K562 (cell line): Measurements from ENCODE around the gene YOD1. TPM values are rescaled to one million over a fixed set of nuclear protein-coding genes. Genes with fewer than 3 reads are reported as not detected.
A peak's percentile ranks its signal among the peaks of the same experiment; 100 is the strongest.

Experiments
- ATAC-seq: fragments of 200-7000 bp; cut with Tn5 transposase; 3 replicates; pipeline ENCODE4 v1.9.1; 2020; ENCODE audit warnings: moderate library complexity
- BruUV-seq: library from RNA; stranded (reverse); fragments of 400-500 nt; replicated peaks from 2 replicates; lab custom pipeline; 2021; lab: Mats Ljungman, UMichigan
- CTCF ChIA-PET: fragments of 300-600 bp; formaldehyde crosslinking; extraction: SDS; loops from one replicate; lab custom pipeline; 2021; ENCODE audit warnings: low intra/inter-chr PET ratio; lab: Yijun Ruan, JAX
- POLR2A ChIA-PET: fragments of 300-600, 350-650 bp; sonication (Branson Sonifier 250); formaldehyde crosslinking; extraction: SDS; loops from one replicate; lab custom pipeline; 2021; ENCODE audit warnings: antibody characterized with exemption, inconsistent platforms; lab: Yijun Ruan, JAX
- DNase-seq, 4 experiments: peaks; one replicate each; pipeline versions ENCODE4 v3.0.0 to v3.0.0-alpha.2; 2011 to 2018; ENCODE audit warnings: low spot score in 3 of 4, mixed read lengths in 3 of 4; ENCODE audit errors: extremely low read depth in 1 of 4
- FAIRE-seq: peaks from 2 replicates; lab custom pipeline; 2011; peaks lifted over from hg19 to GRCh38; lab: Jason Lieb, UNC
- H2AFZ ChIP-seq: 2 replicates; pipeline ENCODE4 v1.6.0; 2011; ENCODE audit warnings: low read depth, low read length, control low read depth, inconsistent platforms
- H3K27ac ChIP-seq: fragments of 200-600 bp; 3 replicates; pipeline ENCODE4 v1.8.0; 2011; ENCODE audit warnings: low read depth, mild to moderate bottlenecking, control low read depth, inconsistent platforms, low read length, moderate library complexity, mixed read lengths; ENCODE audit errors: extremely low read depth
- H3K27me3 ChIP-seq, 2 experiments: fragments of 300-600 bp in 1 of 2; 2 replicates in 1 of 2; 3 replicates in 1 of 2; pipeline versions ENCODE4 v1.6.0 to v1.8.0; 2011; ENCODE audit warnings: inconsistent platforms in 2 of 2, low read length in 2 of 2, mild to moderate bottlenecking in 1 of 2, mixed read lengths in 1 of 2, moderate library complexity in 1 of 2; ENCODE audit not compliant: control insufficient read depth in 2 of 2, insufficient read depth in 2 of 2
- H3K36me3 ChIP-seq: fragments of 300-600 bp; 3 replicates; pipeline ENCODE4 v1.8.0; 2011; ENCODE audit warnings: mild to moderate bottlenecking, low read length, inconsistent platforms; ENCODE audit not compliant: control insufficient read depth, insufficient read depth
- H3K4me1 ChIP-seq, 2 experiments: fragments of 200-600 bp in 1 of 2; replicated peaks in 1 of 2; 2 replicates in 1 of 2; 3 replicates in 1 of 2; pipeline versions ENCODE4 v1.5.1 to v1.8.0; 2011; ENCODE audit warnings: inconsistent platforms in 2 of 2, low read length in 2 of 2, mild to moderate bottlenecking in 1 of 2, mixed read lengths in 1 of 2, moderate library complexity in 1 of 2; ENCODE audit not compliant: control insufficient read depth in 2 of 2, insufficient read depth in 2 of 2
- H3K4me2 ChIP-seq: 2 replicates; pipeline ENCODE4 v1.6.1; 2011; ENCODE audit warnings: low read length, control low read depth, inconsistent platforms, mixed read lengths; ENCODE audit not compliant: insufficient read depth
- H3K4me3 ChIP-seq: fragments of 200-600 bp; sonication (generic), shearing (Covaris generic); 2 replicates; pipeline ENCODE4 v1.5.1; 2016; ENCODE audit warnings: control low read depth, inconsistent platforms
- H3K79me2 ChIP-seq: fragments of 200-600 bp; 3 replicates; pipeline ENCODE4 v1.8.0; 2011; ENCODE audit warnings: low read length, inconsistent platforms; ENCODE audit not compliant: control insufficient read depth, insufficient read depth
- H3K9ac ChIP-seq, 2 experiments: 2 replicates each; pipeline versions ENCODE4 v1.6.0 to v1.6.1; 2011; ENCODE audit warnings: low read depth in 2 of 2, low read length in 2 of 2, control low read depth in 1 of 2, inconsistent platforms in 1 of 2, mild to moderate bottlenecking in 1 of 2, mixed read lengths in 1 of 2; ENCODE audit not compliant: insufficient read depth in 1 of 2
- H3K9me1 ChIP-seq: one replicate; pipeline ENCODE4 v1.6.0; 2011; ENCODE audit warnings: inconsistent platforms, mild to moderate bottlenecking, low read length, moderate library complexity; ENCODE audit not compliant: control insufficient read depth, insufficient read depth
- H3K9me3 ChIP-seq: replicated peaks from 2 replicates; pipeline ENCODE4 v1.5.1; 2011; ENCODE audit warnings: low read depth, low read length, inconsistent platforms; ENCODE audit not compliant: control insufficient read depth, insufficient read depth
- H4K20me1 ChIP-seq: replicated peaks from 2 replicates; pipeline ENCODE4 v1.6.1; 2011; ENCODE audit warnings: low read length, inconsistent platforms, mixed read lengths; ENCODE audit not compliant: control insufficient read depth, insufficient read depth
- ARHGAP35 ChIP-seq: fragments of 450-650 bp; IDR thresholded peaks from 2 replicates; pipeline ENCODE4 v1.6.1; 2018; ENCODE audit not compliant: partially characterized antibody
- HMGN3 ChIP-seq: IDR thresholded peaks from 2 replicates; pipeline ENCODE4 v1.6.1; 2011; ENCODE audit warnings: borderline replicate concordance, low read depth, mild to moderate bottlenecking, mixed read lengths, low read length; ENCODE audit not compliant: insufficient read length; ENCODE audit errors: extremely low read depth
- MAX ChIP-seq: sonication (generic); formaldehyde crosslinking; IDR thresholded peaks from 2 replicates; pipeline ENCODE4 v1.9.0; 2022; ENCODE audit warnings: mild to moderate bottlenecking, missing genetic modification reagents
- ZNF766 ChIP-seq: fragments of 200-800 bp; sonication (Bioruptor generic); conservative IDR thresholded peaks from 2 replicates; pipeline ENCODE4 v1.6.1; 2016; ENCODE audit warnings: missing genetic modification characterization, missing compliant biosample characterization
- WGBS: fragments of 100-300 bp; shearing (Covaris generic); methylation state at CpG from one replicate; pipeline ENCODE4 v1.1.6; 2016; ENCODE audit warnings: low coverage, mixed read lengths; ENCODE audit not compliant: insufficient coverage; ENCODE audit errors: missing lambda C conversion rate; 5-methylcytosine and 5-hydroxymethylcytosine counted together
- in situ Hi-C: fragments of 300-500 bp; cut with MboI; formaldehyde crosslinking; loops from 4 replicates; pipeline ENCODE4 v1.15.0; 2018; ENCODE audit warnings: inconsistent platforms, mixed read lengths
- intact Hi-C: fragments of 100-400 bp; cut with micrococcal nuclease; formaldehyde crosslinking; loops from 2 replicates; pipeline ENCODE4 v1.14.2; 2022
- polyA plus RNA-seq, 8 experiments: library from polyadenylated mRNA; depleted of rRNA in 4 of 8; stranded (reverse) in 5 of 8; unstranded in 3 of 8; fragments of >200 nt; fragmentation: Nextera tagmentation in 2 of 8; fragmentation: Illumina TruSeq in 1 of 8; extraction: Ambion mirVana in 2 of 8; extraction: Trizol in 1 of 8; gene quantifications; 2 replicates each; pipeline versions ENCODE4 v1.2.1 to v1.2.3, GENCODE V29; 2011 to 2014; ENCODE audit warnings: inconsistent platforms in 1 of 8, missing spikeins in 1 of 8
- total RNA-seq, 7 experiments: library from RNA; depleted of rRNA in 6 of 7; stranded (reverse); fragments of >200 nt in 6 of 7; fragmentation: Illumina TruSeq in 2 of 7; extraction: Trizol in 2 of 7; gene quantifications; 2 replicates each; pipeline versions ENCODE4 v1.2.1 to v1.2.3, GENCODE V29; 2011 to 2021; ENCODE audit warnings: low replicate concordance in 1 of 7

The YOD1 gene
- total and polyA plus RNA-seq, 9 of the 15 experiments (the other 6 are each of a cell fraction or from before 2014, with no cell fraction given) = 18.2 to 78.1 (median 46.9) TPM

GRCh38 chr1:207009182-207009850, 41.7 kb downstream of the YOD1 start:
- intact Hi-C loops (no loop called here), in situ Hi-C loops (no loop called here)
- Histone ChIP-seq H3K27ac (no peak overlapping the region), H3K9ac (no peak overlapping the region), H3K9me3 (peaks cover 3% of the 10 kb centered on the region; the same call in 1 of the 2 replicates), H3K9me1 (no peaks in the 10 kb centered on the region), H3K79me2 (no peaks in the 10 kb centered on the region), H3K4me1 (peaks cover 3 to 37% of the 10 kb centered on the region in 2 experiments; a peak in 4 of 5 replicates), H2AFZ (peak overlapping the region; percentile 3; the same call in 1 of the 2 replicates), H3K27me3 (no peaks in the 10 kb centered on the region), H3K36me3 (no peaks in the 10 kb centered on the region), H3K4me3 (no peak overlapping the region), H4K20me1 (no peaks in the 10 kb centered on the region), H3K4me2 (no peak overlapping the region)
- POLR2A ChIA-PET = interaction anchor here (0.6 to 6.5 kb wide), 3 partner anchors 12 to 876 kb away, joined by 3 to 38 read pairs (median 4); partner anchors contain the start of gene PFKFB2
- BruUV-seq = no TSS peak
- WGBS = 85% methylated on average over 10 of the region's 10 CpGs
- no peak for TF ChIP-seq ARHGAP35
- no peak for TF ChIP-seq MAX (CRISPR knock-in tag)
- CTCF ChIA-PET = no interaction called here
- DNase-seq = no peak
- ATAC-seq = no peak
- FAIRE-seq = no peak

GRCh38 chr1:207007352-207008033, 43.5 kb downstream of the YOD1 start:
- peaks cover 6 to 37% of the 10 kb centered on the region in 2 experiments; a peak in 4 of 5 replicates for H3K4me1 ChIP-seq
- ATAC-seq = no peak
- ChIA-PET POLR2A (interaction anchor here (0.9 to 6.5 kb wide), 3 partner anchors 10 to 14 kb away, joined by 3 to 38 read pairs (median 3); no protein-coding TSS in a partner anchor), CTCF (no interaction called here)
- no peaks in the 10 kb centered on the region for H3K36me3 ChIP-seq
- WGBS = 66% methylated on average over 5 of the region's 5 CpGs
- in situ Hi-C loops = no loop called here
- no peaks in the 10 kb centered on the region for H3K27me3 ChIP-seq
- intact Hi-C loops = no loop called here
- 0 out of 4 replicates have a peak overlapping the region, but pooled peaks of 1 of the 2 experiments have one; percentile 4 for H3K9ac ChIP-seq
- H4K20me1 ChIP-seq = no peaks in the 10 kb centered on the region
- peak; percentile 15 for FAIRE-seq
- BruUV-seq = no TSS peak
- peak; percentile 92 for TF ChIP-seq ZNF766 (CRISPR knock-in tag)
- TF ChIP-seq HMGN3 = no peak
- TF ChIP-seq, all 486 proteins: peak for 1
- H2AFZ ChIP-seq = peak overlapping the region; percentile 84
- H3K27ac ChIP-seq = no peak overlapping the region
- DNase-seq = no peak
- no peak overlapping the region for H3K4me3 ChIP-seq
- H3K9me3 ChIP-seq = no peaks in the 10 kb centered on the region
- no peaks in the 10 kb centered on the region for H3K9me1 ChIP-seq
- no peaks in the 10 kb centered on the region for H3K79me2 ChIP-seq
- H3K4me2 ChIP-seq = peak overlapping the region; percentile 43; the same call in 1 of the 2 replicates
